Measurements from ENCODE around the gene SIRT4. TPM values are rescaled to one million over a fixed set of nuclear protein-coding genes. Genes with fewer than 3 reads are reported as not detected.

Gene SIRT4
- total and polyA plus RNA-seq, 7 experiments from 2014 or later = 1.6 to 6.0 (median 3.3) TPM

GRCh38 chr12:120264086-120264903 lies 37.8 kb upstream of the SIRT4 start:
- no peaks in the 10 kb centered on the region for H3K9me3 Mint-ChIP-seq
- intact Hi-C loops (cut with micrococcal nuclease) = loop anchor here (2.0 kb wide), 3 partner anchors 15 to 275 kb away; partner anchors contain the start of genes BICDL1 (in 1 of the 2) and RNU4-2 (in 1 of the 2)
- peaks cover 3 to 38% (median 9%) of the 10 kb centered on the region in 5 donors for H3K36me3 Mint-ChIP-seq
- peaks cover 30 to 59% (median 47%) of the 10 kb centered on the region in 7 donors for H3K4me1 Mint-ChIP-seq
- H3K4me3 Mint-ChIP-seq = peak overlapping the region; percentile 89 to 100 (median 93)
- no peak for ATAC-seq
- Histone ChIP-seq H3K9me3 (ENCODE audit: control insufficient read depth in 2 of 3, low read length in 3 of 3) (no peaks in the 10 kb centered on the region), H3K4me1 (ENCODE audit: control insufficient read depth in 2 of 2, insufficient read depth in 2 of 2, low read length in 2 of 2) (peaks cover 42 to 54% of the 10 kb centered on the region in 2 donors), H3K4me3 (ENCODE audit: low read length) (peak overlapping the region; percentile 76), H3K27ac (ENCODE audit: low read depth, low read length) (peak overlapping the region; percentile 91), H3K36me3 (ENCODE audit: control insufficient read depth in 2 of 3, insufficient read depth in 3 of 3, low read length in 3 of 3) (peaks cover 0 to 10% (median 0%) of the 10 kb centered on the region in 3 experiments), H3K27me3 (ENCODE audit: control insufficient read depth in 2 of 2, insufficient read depth in 2 of 2, low read length in 2 of 2) (no peaks in the 10 kb centered on the region)
- peak overlapping the region; percentile 86 to 97 (median 91) for H3K27ac Mint-ChIP-seq
- ChIA-PET CTCF (interaction anchor here (0.6 to 11.2 kb wide), 13 partner anchors 7 to 182 kb away, joined by 3 to 286 read pairs (median 9); partner anchors contain the start of genes GATC, RNU4-2, RPLP0 and TRIAP1), POLR2A (interaction anchor here (0.9 to 9.6 kb wide), 9 partner anchors 7 to 63 kb away, joined by 3 to 235 read pairs (median 63); partner anchors contain the start of genes RNU4-1, RNU4-2 and RPLP0)
- H3K27me3 Mint-ChIP-seq = no peaks in the 10 kb centered on the region
- peak in 2 of 9 donors; percentile 27 to 30 for DNase-seq

GRCh38 chr12:120264904-120265472 lies 37.1 kb upstream of the SIRT4 start:
- Mint-ChIP-seq H3K9me3 (no peaks in the 10 kb centered on the region), H3K4me3 (peak overlapping the region; percentile 89 to 100 (median 93)), H3K36me3 (peaks cover 3 to 33% (median 9%) of the 10 kb centered on the region in 5 donors), H3K27ac (peak overlapping the region; percentile 86 to 97 (median 91)), H3K27me3 (no peaks in the 10 kb centered on the region), H3K4me1 (peaks cover 23 to 52% (median 40%) of the 10 kb centered on the region in 7 donors)
- Histone ChIP-seq H3K27me3 (ENCODE audit: control insufficient read depth in 2 of 2, insufficient read depth in 2 of 2, low read length in 2 of 2) (no peaks in the 10 kb centered on the region), H3K36me3 (ENCODE audit: control insufficient read depth in 2 of 3, insufficient read depth in 3 of 3, low read length in 3 of 3) (peaks cover 0 to 7% (median 0%) of the 10 kb centered on the region in 3 experiments), H3K4me3 (ENCODE audit: low read length) (peak overlapping the region; percentile 76), H3K27ac (ENCODE audit: low read depth, low read length) (peak overlapping the region; percentile 91), H3K9me3 (ENCODE audit: control insufficient read depth in 2 of 3, low read length in 3 of 3) (no peaks in the 10 kb centered on the region), H3K4me1 (ENCODE audit: control insufficient read depth in 2 of 2, insufficient read depth in 2 of 2, low read length in 2 of 2) (peaks cover 36 to 47% of the 10 kb centered on the region in 2 donors)
- intact Hi-C loops (cut with micrococcal nuclease) = loop anchor here (1.0 to 2.0 kb wide), 9 partner anchors 13 to 276 kb away; partner anchors contain the start of genes RNU4-2 (in 2 of the 2), RPLP0 (in 2 of the 2), BICDL1 (in 1 of the 2) and SIRT4 (in 1 of the 2)
- CTCF ChIA-PET = interaction anchor here (0.7 to 11.2 kb wide), 17 partner anchors 8 to 71 kb away, joined by 3 to 286 read pairs (median 5); partner anchors contain the start of genes RNU4-1 and RPLP0
- POLR2A ChIA-PET = interaction anchor here (0.9 to 9.6 kb wide), 9 partner anchors 8 to 64 kb away, joined by 3 to 235 read pairs (median 63); partner anchors contain the start of genes RNU4-1, RNU4-2 and RPLP0
- ATAC-seq = no peak
- no peak for DNase-seq

GRCh38 chr12:120265473-120266179 lies 36.5 kb upstream of the SIRT4 start, which contains the start of gene PXN:
Gene PXN (minus strand): TSS chr12:120265730. CDS start chr12:120265629, 101 bp downstream.
- ChIA-PET POLR2A (interaction anchor here (0.9 to 9.6 kb wide), 9 partner anchors 9 to 64 kb away, joined by 3 to 235 read pairs (median 63); partner anchors contain the start of genes RNU4-1, RNU4-2 and RPLP0), CTCF (interaction anchor here (0.5 to 11.2 kb wide), 19 partner anchors 9 to 247 kb away, joined by 3 to 286 read pairs (median 5); partner anchors contain the start of genes RNU4-1, RPLP0 and SIRT4)
- Histone ChIP-seq H3K36me3 (ENCODE audit: control insufficient read depth in 2 of 3, insufficient read depth in 3 of 3, low read length in 3 of 3) (peaks cover 0 to 6% (median 0%) of the 10 kb centered on the region in 3 experiments), H3K9me3 (ENCODE audit: control insufficient read depth in 2 of 3, low read length in 3 of 3) (no peaks in the 10 kb centered on the region), H3K4me3 (ENCODE audit: low read length) (peak within 1 kb of the TSS; percentile 76), H3K27me3 (ENCODE audit: control insufficient read depth in 2 of 2, insufficient read depth in 2 of 2, low read length in 2 of 2) (no peaks in the 10 kb centered on the region), H3K4me1 (ENCODE audit: control insufficient read depth in 2 of 2, insufficient read depth in 2 of 2, low read length in 2 of 2) (peaks cover 29 to 40% of the 10 kb centered on the region in 2 donors), H3K27ac (ENCODE audit: low read depth, low read length) (peak within 1 kb of the TSS; percentile 91)
- peak; percentile 99 for ATAC-seq
- peak within 1 kb of the TSS; percentile 89 to 100 (median 93) for H3K4me3 Mint-ChIP-seq
- peak; percentile 83 to 98 (median 91) for DNase-seq
- intact Hi-C loops (cut with micrococcal nuclease) = loop anchor here (1.0 to 2.0 kb wide), 9 partner anchors 13 to 277 kb away; partner anchors contain the start of genes RNU4-2 (in 2 of the 2), RPLP0 (in 2 of the 2), BICDL1 (in 1 of the 2) and SIRT4 (in 1 of the 2)
- peaks cover 3 to 29% (median 9%) of the 10 kb centered on the region in 5 donors for H3K36me3 Mint-ChIP-seq
- H3K27me3 Mint-ChIP-seq = no peaks in the 10 kb centered on the region
- H3K9me3 Mint-ChIP-seq = no peaks in the 10 kb centered on the region
- H3K27ac Mint-ChIP-seq = peak within 1 kb of the TSS; percentile 86 to 97 (median 93)
- peaks cover 17 to 46% (median 33%) of the 10 kb centered on the region in 7 donors for H3K4me1 Mint-ChIP-seq

DNA sequence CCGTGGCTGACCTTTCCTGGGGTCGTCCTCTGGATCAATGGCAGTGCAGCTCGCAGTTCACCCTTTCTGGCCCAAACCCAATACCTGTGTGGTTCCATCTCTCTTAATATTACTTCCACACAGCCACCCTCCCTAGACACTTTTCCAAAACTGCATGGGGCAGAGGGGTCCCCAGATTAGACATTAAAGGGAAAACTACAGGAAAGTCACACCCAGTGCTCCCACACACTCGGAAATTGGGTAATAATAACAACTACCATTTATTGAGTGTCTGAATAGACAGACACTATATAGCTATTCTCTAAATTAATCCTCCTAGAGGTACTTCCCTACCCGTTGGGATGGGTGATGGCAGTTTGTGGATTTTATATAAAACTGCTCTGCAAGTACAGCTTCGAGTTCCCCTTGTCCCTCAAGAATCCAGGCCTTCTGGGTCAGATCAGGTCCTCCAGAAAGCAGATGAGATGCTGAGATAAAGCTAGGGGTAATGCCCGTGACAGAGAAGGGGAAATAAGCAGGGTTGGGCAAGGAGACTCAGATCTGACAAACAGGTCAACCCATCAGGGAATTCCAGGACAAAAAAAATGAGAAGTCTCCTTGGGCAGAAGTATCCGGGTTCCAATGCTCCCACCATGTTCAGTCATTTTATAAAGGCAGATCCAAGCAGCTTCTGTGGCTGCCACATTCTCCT lies 35.8 kb upstream of the SIRT4 start:
- H3K4me1 Mint-ChIP-seq = peaks cover 14 to 39% (median 27%) of the 10 kb centered on the region in 7 donors
- POLR2A ChIA-PET = interaction anchor here (0.9 to 9.6 kb wide), 10 partner anchors 9 to 65 kb away, joined by 4 to 235 read pairs (median 35); partner anchors contain the start of genes RNU4-1, RNU4-2 and RPLP0
- H3K4me3 Mint-ChIP-seq = peak overlapping the region; percentile 60 to 100 (median 87)

DNA sequence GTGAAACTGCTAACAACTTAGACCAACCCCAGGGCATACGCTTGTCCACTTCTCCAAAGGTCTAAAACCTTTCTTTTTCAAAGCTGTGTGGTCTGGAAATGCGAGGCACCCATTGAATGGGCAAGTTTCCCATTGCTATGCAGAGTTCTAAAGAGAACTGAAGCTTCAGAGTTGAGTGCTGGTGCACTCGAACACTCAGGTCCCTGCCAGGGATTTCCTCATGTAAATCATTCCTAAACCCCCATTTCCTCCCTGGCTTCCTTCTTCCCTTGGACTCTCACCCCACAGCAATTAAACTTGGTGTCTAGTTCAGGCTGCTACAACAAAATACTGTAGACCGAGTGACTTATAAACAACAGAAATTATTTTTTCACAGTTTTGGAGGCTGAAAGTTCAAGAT lies 34.4 kb upstream of the SIRT4 start:
- no peak for DNase-seq
- H3K4me3 Mint-ChIP-seq = peak overlapping the region in 1 of 10 donors; percentile 20
- CTCF ChIA-PET = interaction anchor here (0.7 to 11.2 kb wide), 4 partner anchors 14 to 39 kb away, joined by 3 to 286 read pairs (median 26); partner anchors contain the start of gene RNU4-2
- Histone ChIP-seq H3K4me1 (ENCODE audit: control insufficient read depth in 2 of 2, insufficient read depth in 2 of 2, low read length in 2 of 2) (peaks cover 8 to 19% of the 10 kb centered on the region in 2 donors), H3K36me3 (ENCODE audit: control insufficient read depth in 2 of 3, insufficient read depth in 3 of 3, low read length in 3 of 3) (peaks cover 0 to 6% (median 0%) of the 10 kb centered on the region in 3 experiments), H3K9me3 (ENCODE audit: control insufficient read depth in 2 of 3, low read length in 3 of 3) (no peaks in the 10 kb centered on the region), H3K27me3 (ENCODE audit: control insufficient read depth in 2 of 2, insufficient read depth in 2 of 2, low read length in 2 of 2) (no peaks in the 10 kb centered on the region), H3K4me3 (ENCODE audit: low read length) (no peak overlapping the region), H3K27ac (ENCODE audit: low read depth, low read length) (no peak overlapping the region)
- H3K4me1 Mint-ChIP-seq = peaks cover 2 to 25% (median 13%) of the 10 kb centered on the region in 7 donors
- peaks cover 0 to 2% (median 0%) of the 10 kb centered on the region in 5 donors for H3K27me3 Mint-ChIP-seq
- no peak for ATAC-seq
- peak overlapping the region in 1 of 9 donors; percentile 19 for H3K27ac Mint-ChIP-seq
- POLR2A ChIA-PET = interaction anchor here (0.8 to 8.5 kb wide), 4 partner anchors 24 to 158 kb away, joined by 5 to 215 read pairs (median 95); partner anchors contain the start of genes RNU4-1, RNU4-2 and RPLP0
- H3K36me3 Mint-ChIP-seq = peaks cover under 1 to 19% (median 4%) of the 10 kb centered on the region in 5 donors
- intact Hi-C loops (cut with micrococcal nuclease) = no loop called here
- no peaks in the 10 kb centered on the region for H3K9me3 Mint-ChIP-seq

More for the DNA sequence above, 35.8 kb upstream of the SIRT4 start:
- ATAC-seq = no peak
- DNase-seq = no peak
- CTCF ChIA-PET = interaction anchor here (0.5 to 11.2 kb wide), 15 partner anchors 9 to 248 kb away, joined by 3 to 286 read pairs (median 6); partner anchors contain the start of genes RNU4-1, RPLP0 and SIRT4
- Mint-ChIP-seq H3K27me3 (no peaks in the 10 kb centered on the region), H3K36me3 (peaks cover 3 to 28% (median 9%) of the 10 kb centered on the region in 5 donors), H3K27ac (peak overlapping the region in 8 of 9 donors; percentile 67 to 94 (median 80)), H3K9me3 (no peaks in the 10 kb centered on the region)
- Histone ChIP-seq H3K4me1 (ENCODE audit: control insufficient read depth in 2 of 2, insufficient read depth in 2 of 2, low read length in 2 of 2) (peaks cover 22 to 33% of the 10 kb centered on the region in 2 donors), H3K36me3 (ENCODE audit: control insufficient read depth in 2 of 3, insufficient read depth in 3 of 3, low read length in 3 of 3) (peaks cover 0 to 6% (median 0%) of the 10 kb centered on the region in 3 experiments), H3K4me3 (ENCODE audit: low read length) (no peak overlapping the region), H3K27me3 (ENCODE audit: control insufficient read depth in 2 of 2, insufficient read depth in 2 of 2, low read length in 2 of 2) (no peaks in the 10 kb centered on the region), H3K9me3 (ENCODE audit: control insufficient read depth in 2 of 3, low read length in 3 of 3) (no peaks in the 10 kb centered on the region), H3K27ac (ENCODE audit: low read depth, low read length) (peak overlapping the region; percentile 40)
- intact Hi-C loops (cut with micrococcal nuclease) = no loop called here

All from naive thymus-derived CD4-positive, alpha-beta T cell (primary cell).